Stimulated activated CD8-positive, alpha-beta memory T cell treated with anti-CD3 and anti-CD28 coated beads, Interleukin-7, amount 100 ng/mL, for 48 hours (primary cell): ENCODE results near the gene AQP12B.
"Not testable (repeated sequence)": the region's sequence is repeated elsewhere in the genome, so short reads cannot be mapped to it uniquely, and the experiment has no call there.

ENCODE experiments used
- DNase-seq, 2 donors: peaks; one replicate each; pipeline ENCODE4 v3.0.0-alpha.2; 2020; ENCODE audit warnings: low read depth in 1 of 2; ENCODE audit errors: extremely low read depth in 1 of 2

AQP12B gene, protein sequence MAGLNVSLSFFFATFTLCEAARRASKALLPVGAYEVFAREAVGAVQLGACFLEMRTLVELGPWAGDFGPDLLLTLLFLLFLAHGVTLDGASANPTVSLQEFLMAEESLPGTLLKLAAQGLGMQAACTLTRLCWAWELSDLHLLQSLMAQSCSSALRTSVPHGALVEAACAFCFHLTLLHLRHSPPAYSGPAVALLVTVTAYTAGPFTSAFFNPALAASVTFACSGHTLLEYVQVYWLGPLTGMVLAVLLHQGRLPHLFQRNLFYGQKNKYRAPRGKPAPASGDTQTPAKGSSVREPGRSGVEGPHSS

GRCh38 chr2:240682431-240683224 lies at the start of gene AQP12B:
AQP12B (minus strand) TSS chr2:240682885; CDS start chr2:240682837, 48 bp downstream.
- DNase-seq, result not testable (repeated sequence)

DNA sequence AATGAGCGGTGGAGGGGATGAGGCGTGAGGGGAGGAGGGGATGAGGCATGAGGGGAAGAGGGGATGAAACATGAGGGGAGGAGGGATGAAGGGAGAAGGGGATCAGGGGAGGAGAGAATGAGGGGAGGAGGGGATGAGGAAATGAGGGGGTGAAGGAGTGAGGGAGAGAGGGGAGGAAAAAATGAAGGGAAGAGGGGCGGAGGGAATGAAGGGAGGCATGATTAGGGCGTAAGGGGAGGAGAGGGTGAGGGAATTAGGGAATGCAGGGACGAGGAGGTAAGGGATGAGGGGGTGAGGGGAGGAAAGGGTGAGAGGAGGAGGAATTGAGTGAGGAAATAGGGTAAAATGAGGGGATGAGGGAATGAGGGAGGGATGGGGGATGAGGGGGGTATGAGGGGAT lies 49.5 kb upstream of the AQP12B start:
- DNase-seq, result no peak

DNA sequence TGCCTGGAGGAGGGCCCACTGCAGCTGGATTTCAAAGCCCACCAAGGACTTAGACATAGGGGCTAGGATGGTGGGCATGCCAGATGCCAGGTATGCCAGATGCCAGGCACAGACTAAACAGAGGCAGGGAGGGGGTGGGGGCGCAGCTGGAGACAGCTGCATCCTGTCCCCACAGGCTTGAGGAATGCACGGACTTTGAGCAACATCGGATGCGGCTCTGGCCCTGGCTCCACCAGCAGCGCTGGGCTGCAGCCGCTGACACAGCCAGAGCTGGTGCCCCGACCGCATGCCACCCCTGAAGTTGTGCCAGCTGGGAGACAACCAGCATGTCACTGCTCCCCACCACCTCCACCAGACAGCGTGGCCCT lies 48.5 kb upstream of the AQP12B start:
- no peak for DNase-seq

- no peak for DNase-seq
Measured at GRCh38 chr2:240730501-240731177, 48.0 kb upstream of the AQP12B start.

DNA sequence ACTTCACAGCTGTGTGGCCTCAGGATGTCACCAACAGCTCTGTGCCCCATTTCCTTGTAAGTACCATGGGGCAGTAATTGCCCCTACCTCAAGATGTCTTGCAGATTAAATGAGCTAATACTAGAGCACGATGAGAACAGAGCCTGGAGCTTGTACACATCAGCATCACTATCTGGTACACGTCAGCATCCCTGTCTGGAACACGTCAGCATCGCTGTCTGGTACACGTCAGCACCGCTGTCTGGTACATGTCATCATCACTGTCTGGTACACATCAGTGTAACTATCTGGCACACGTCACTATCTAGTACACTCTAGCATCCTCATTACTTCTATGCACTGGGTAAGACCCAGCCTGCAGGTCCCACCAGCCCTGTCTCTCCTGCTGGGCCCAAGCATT lies 46.1 kb upstream of the AQP12B start:
- DNase-seq, result no peak

- no peak for DNase-seq
Measured at GRCh38 chr2:240728361-240728760, 45.7 kb upstream of the AQP12B start.

- DNase-seq, result no peak
Measured at GRCh38 chr2:240727913-240728312, 45.2 kb upstream of the AQP12B start.

GRCh38 chr2:240727439-240727838 lies 44.8 kb upstream of the AQP12B start:
- DNase-seq, result no peak

DNA sequence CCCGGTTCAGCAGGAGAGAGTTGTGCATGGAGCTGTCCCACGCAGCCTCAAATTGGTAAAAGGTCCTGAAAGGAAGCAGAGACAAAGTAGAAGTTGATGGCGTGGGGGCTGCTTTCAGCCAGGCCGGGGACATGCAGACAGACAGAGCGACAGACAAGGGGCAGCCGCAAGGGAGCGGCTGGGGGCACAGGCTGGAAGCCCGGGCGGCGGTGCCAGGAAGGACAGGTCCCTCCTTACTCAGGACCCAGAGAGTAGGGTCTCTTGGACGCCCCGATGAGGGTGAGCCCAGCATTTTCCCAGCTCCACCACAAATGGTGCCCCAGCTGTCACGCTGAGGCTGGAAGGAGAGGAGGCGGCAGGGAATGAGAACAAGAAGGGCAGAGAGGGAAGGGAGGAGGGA lies 44.2 kb upstream of the AQP12B start:
- no peak for DNase-seq

- no peak for DNase-seq
Measured at GRCh38 chr2:240725671-240726070, 43.0 kb upstream of the AQP12B start.

DNA sequence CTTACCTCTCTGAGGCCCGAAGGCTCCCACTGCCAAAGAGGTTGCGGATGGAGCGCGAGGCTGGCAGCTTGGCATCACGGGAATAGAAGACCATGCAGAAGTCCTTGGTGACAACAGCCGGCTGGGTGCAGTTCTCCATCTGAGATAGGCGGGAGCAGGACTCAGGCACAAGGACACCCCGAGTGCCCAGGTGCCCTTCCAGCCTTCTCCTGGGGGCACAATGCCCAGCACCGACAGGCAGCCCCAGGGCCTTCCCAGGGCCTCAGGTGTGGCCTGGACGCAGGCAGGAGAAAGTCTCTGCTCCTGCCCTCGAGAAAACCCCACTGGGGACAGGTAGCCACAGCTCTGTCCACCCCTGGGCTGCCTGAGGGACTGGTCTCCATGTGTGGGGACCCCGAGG lies 42.6 kb upstream of the AQP12B start:
- no peak for DNase-seq

GRCh38 chr2:240724431-240724830 lies 41.7 kb upstream of the AQP12B start:
- no peak for DNase-seq

DNA sequence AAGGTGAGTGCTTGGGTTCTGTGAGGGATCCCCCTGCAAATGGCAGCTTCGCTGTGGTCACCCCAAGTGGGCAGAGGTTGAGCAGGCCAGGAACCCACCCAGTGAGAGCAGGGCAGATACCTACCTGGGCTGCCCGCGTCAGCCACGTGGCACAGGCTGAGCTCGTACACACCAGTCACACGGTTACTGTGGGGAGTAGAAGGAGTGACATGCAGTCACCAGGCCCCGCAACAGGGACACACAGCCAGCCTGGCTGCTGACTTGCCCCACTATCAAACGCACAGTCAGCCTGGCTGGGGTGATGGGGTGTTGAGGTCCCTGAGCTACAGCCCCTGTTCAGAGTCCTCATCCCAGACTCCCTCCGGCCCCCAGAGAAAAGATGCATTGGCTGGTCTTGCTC lies 41.2 kb upstream of the AQP12B start:
- no peak for DNase-seq

DNA sequence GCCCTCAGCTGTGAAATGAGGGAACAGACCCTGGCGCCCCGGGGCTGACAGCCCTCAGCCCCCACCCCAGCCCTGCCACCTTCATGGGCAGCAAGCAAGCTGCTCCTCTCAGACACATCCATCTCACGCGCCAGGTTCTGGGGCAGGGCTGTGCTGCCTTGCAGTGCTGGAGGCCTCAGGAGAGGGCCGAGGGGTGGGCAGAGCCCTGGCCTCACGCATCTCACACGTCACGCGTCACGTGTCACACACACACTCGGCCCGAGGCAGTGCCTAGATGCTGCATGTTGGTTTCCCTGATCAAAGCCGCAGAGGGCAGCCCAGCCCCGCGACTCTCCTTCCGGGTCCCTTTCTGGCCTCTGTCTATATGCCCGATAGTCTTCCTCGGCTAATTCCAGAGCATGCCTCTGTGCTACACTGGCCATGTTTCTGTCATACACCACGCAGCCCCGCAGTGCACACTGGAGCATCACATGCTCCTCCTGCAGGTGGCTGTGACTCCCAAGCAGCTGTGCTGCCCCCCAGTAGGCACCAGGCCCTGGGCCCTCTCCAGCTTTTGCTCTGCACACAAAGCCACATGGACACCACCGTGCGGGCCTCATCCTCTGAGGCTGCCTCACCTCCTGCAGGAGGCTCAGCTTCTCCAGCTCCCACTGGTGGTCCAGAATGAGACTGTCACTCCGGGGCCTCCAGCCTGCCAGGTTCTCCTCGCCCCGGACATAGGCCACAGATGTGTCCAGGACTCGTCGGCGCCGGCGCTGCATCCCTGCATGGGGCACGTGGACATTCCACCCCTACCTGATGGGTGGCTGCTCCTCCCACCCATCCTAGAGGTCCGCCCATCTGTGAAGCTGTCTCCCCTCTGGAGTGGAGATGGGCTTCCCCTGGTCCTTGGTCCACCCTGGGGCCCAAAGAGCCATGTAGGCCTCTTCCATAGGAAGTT lies 40.4 kb upstream of the AQP12B start:
- no peak for DNase-seq

DNA sequence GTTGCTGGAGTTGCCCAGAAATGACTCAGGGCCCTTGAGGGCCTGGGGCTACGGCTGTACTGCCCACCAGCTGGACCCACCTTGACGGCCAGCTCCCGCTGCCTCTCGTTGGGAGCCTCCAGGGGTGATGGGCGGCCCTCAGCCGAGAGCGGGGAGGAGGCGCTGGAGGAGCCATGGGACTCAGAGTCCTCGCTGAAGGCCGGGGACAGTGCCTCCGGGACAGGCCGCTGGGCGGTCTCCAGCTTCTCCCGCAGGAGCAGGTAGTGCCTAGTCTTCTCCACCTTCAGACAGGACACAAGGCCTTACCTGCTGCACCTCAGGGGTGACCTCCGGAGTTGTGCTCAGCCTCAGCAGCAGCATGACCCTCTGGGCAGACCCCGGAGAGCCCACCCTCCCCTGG lies 39.7 kb upstream of the AQP12B start:
- no peak for DNase-seq

GRCh38 chr2:240721596-240722180 lies 39.0 kb upstream of the AQP12B start:
- no peak for DNase-seq

- no peak for DNase-seq
Measured at GRCh38 chr2:240720686-240721595, 38.3 kb upstream of the AQP12B start.

DNA sequence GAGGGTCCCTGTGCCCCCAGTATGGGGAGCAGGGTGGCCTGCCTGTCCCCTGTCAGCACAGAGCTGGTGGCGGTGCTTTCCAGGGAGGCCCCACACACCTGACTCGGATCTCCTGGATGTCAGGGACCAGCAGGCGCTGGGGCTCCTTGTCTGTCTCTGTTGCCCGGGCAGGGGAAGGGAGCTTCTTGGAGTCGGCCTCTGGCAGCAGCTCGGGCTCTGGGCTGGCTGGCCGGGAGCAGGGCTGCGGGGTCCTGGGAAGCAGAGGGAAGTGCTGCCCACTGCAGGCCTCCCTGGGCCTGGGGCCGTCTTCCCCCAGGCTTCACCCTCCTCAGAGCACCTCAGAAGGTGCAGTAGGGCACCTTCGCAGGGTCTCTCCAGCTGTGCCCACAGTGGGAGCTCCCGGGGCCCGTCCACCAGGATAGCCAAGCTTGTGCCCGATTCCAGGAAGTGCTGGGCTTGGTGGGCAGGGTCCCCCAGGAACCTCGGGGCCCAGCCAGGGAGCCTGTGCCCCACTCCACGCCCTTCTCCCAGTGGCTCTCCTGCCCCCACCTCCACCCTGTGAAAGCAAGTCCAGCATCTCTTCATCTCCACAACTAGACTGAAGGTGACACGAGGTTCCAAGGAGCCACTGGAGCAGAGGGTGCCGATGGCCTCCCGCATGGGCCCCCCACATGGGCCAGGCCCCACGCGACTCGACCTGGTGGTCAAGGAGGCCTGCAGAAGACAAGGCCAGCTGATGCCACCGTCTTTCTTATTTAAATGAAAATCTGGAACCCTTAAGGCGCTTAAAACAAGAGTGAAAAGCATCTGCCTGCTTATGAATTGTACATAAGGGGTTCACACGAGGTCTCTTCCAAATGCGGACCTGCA lies 37.2 kb upstream of the AQP12B start:
- DNase-seq, result no peak
